AG04450 (cell line): ENCODE data around the gene RFX1. TPM values are rescaled to one million over a fixed set of nuclear protein-coding genes. Genes with fewer than 3 reads are reported as not detected.

ENCODE experiments used
- CTCF ChIA-PET: fragments of 300-600, 350-600 bp; formaldehyde crosslinking; extraction: SDS; loops from one replicate; lab custom pipeline; 2022; ENCODE audit warnings: antibody characterized with exemption, inconsistent platforms; lab: Charles Lee
- POLR2A ChIA-PET: fragments of 350-600 bp; formaldehyde crosslinking; extraction: SDS; loops from one replicate; lab custom pipeline; 2021; ENCODE audit warnings: antibody characterized with exemption, inconsistent platforms; lab: Yijun Ruan, JAX
- DNase-seq: peaks from one replicate; pipeline ENCODE4 v3.0.0-alpha.2; 2011; ENCODE audit warnings: low read depth, low spot score
- H3K27ac ChIP-seq: one replicate; pipeline ENCODE4 v1.5.1; 2012; ENCODE audit warnings: low read depth, low read length, control low read depth
- H3K27me3 ChIP-seq: one replicate; pipeline ENCODE4 v1.6.0; 2012; ENCODE audit warnings: low read length; ENCODE audit not compliant: control insufficient read depth, insufficient read depth
- H3K4me3 ChIP-seq: 2 replicates; pipeline ENCODE4 v1.5.1; 2011; ENCODE audit warnings: mild to moderate bottlenecking, low read depth, low read length, control low read depth
- H3K9me3 ChIP-seq: 2 replicates; pipeline ENCODE4 v1.5.1; 2012; ENCODE audit warnings: low read length; ENCODE audit not compliant: control insufficient read depth, insufficient read depth
- CTCF ChIP-seq: IDR thresholded peaks from 2 replicates; pipeline ENCODE4 v1.5.1; 2011; ENCODE audit warnings: low read depth, low read length, control low read depth, inconsistent platforms
- polyA plus RNA-seq: library from polyadenylated mRNA; depleted of rRNA; stranded (reverse); fragments of >200 nt; gene quantifications from 2 replicates; pipeline ENCODE4 v1.2.3, GENCODE V29; 2011

Gene RFX1
- polyA plus RNA-seq, 1 experiment: 0.38 TPM

DNA sequence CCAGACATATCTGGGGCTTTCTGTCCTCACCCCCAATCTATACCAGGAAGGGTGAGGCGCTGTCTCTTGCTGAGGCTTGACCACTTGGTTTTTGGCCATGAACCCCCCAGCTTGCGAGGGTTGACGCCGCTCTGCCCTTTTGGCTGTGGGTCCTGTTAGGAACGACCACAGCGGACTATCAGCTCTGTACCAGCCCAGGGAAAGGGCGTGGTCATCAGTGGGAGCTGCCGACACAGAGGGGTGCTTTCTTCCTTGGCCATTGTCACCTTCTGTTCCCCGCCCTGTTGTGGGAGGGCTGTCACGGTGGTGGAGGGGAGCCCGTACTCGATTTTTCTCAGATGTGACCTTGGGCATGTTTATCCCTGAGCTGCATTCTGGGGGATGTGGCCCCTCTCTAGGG lies 48.1 kb downstream of the RFX1 start:
- no peak overlapping the region for H3K27ac ChIP-seq

DNA sequence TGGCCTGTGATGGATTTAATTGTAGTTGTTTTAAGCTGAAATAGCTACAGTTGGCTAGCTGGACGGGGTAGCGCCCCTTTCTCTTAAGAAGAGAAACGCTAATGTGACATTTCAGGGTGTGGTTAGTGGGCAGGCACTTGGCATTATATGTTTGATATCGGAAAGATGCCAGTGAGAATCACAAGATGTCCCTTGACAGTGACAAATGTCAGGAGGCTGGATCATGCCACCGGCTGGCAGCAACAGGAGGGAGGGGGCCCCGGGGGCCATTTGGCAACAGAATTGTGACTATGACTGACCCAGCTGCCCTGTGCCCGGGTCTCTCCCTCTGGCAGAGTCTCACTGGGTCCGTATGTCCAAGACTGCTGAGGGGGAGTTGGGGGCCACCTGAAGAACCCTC lies 49.1 kb downstream of the RFX1 start:
- Histone ChIP-seq H3K27ac (no peak overlapping the region), H3K27me3 (no peaks in the 10 kb centered on the region), H3K9me3 (no peaks in the 10 kb centered on the region; the same call in 1 of the 2 replicates), H3K4me3 (no peak overlapping the region)
- ChIA-PET CTCF (interaction anchor here (1.1 kb wide), 1 partner anchor 76 kb away, joined by 3 read pairs; no protein-coding TSS in a partner anchor), POLR2A (no interaction called here)
- TF ChIP-seq CTCF: no peak
- no peak for DNase-seq

More for the DNA sequence above, 48.1 kb downstream of the RFX1 start:
- no peak overlapping the region for H3K4me3 ChIP-seq
- ChIA-PET POLR2A (no interaction called here), CTCF (no interaction called here)
- DNase-seq: no peak
- H3K9me3 ChIP-seq: no peaks in the 10 kb centered on the region; the same call in 1 of the 2 replicates
- H3K27me3 ChIP-seq: no peaks in the 10 kb centered on the region
- no peak for TF ChIP-seq CTCF

- no peak overlapping the region for H3K27ac ChIP-seq
These were observed 49.8 kb downstream of the RFX1 start for GRCh38 chr19:13956365-13956744.

GRCh38 chr19:13955662-13956364 lies 50.3 kb downstream of the RFX1 start:
- CTCF ChIA-PET: interaction anchor here (1.1 kb wide), 1 partner anchor 75 kb away, joined by 3 read pairs; no protein-coding TSS in a partner anchor
- no peak overlapping the region for H3K4me3 ChIP-seq
- no peak overlapping the region for H3K27ac ChIP-seq
- no peak for DNase-seq
- POLR2A ChIA-PET: no interaction called here
- no peak for TF ChIP-seq CTCF
- H3K9me3 ChIP-seq: no peaks in the 10 kb centered on the region; the same call in 1 of the 2 replicates
- no peaks in the 10 kb centered on the region for H3K27me3 ChIP-seq

More at GRCh38 chr19:13956365-13956744, 49.8 kb downstream of the RFX1 start:
- no peak for TF ChIP-seq CTCF
- H3K27me3 ChIP-seq: no peaks in the 10 kb centered on the region
- H3K9me3 ChIP-seq: no peaks in the 10 kb centered on the region; the same call in 1 of the 2 replicates
- no peak overlapping the region for H3K4me3 ChIP-seq
- POLR2A ChIA-PET: no interaction called here
- no peak for DNase-seq
- CTCF ChIA-PET: interaction anchor here (1.1 kb wide), 1 partner anchor 76 kb away, joined by 3 read pairs; no protein-coding TSS in a partner anchor

GRCh38 chr19:13954185-13954584 lies 51.9 kb downstream of the RFX1 start:
- POLR2A ChIA-PET: interaction anchor here (1.2 kb wide), 1 partner anchor 78 kb away, joined by 4 read pairs; the partner anchor contains the start of gene IL27RA

More at GRCh38 chr19:13954185-13954584, 51.9 kb downstream of the RFX1 start:
- CTCF ChIA-PET: no interaction called here
- no peak for TF ChIP-seq CTCF
- H3K9me3 ChIP-seq: no peaks in the 10 kb centered on the region
- H3K27ac ChIP-seq: no peak overlapping the region
- no peak overlapping the region for H3K4me3 ChIP-seq
- no peak for DNase-seq
- H3K27me3 ChIP-seq: no peaks in the 10 kb centered on the region
